ENCODE measurements around the gene SLC35G6. TPM values are rescaled to one million over a fixed set of nuclear protein-coding genes. Genes with fewer than 3 reads are reported as not detected.

The SLC35G6 gene
- total RNA-seq, 2 donors from 2014 or later: 0.33 TPM; not detected in 1

GRCh38 chr17:7436556-7437368, 44.5 kb upstream of the SLC35G6 start:
- H3K36me3 Mint-ChIP-seq (ENCODE audit: low read depth): no peaks in the 10 kb centered on the region
- no peaks in the 10 kb centered on the region for H3K9me3 Mint-ChIP-seq
- DNase-seq: peak; percentile 98
- peaks cover 42% of the 10 kb centered on the region for H3K27me3 ChIP-seq (ENCODE audit: control insufficient read depth, insufficient read depth, low read length, poor library complexity, severe bottlenecking)
- H3K9me3 ChIP-seq (ENCODE audit: control insufficient read depth, low read length): no peaks in the 10 kb centered on the region
- H3K27me3 Mint-ChIP-seq (ENCODE audit: insufficient read depth): peaks cover 54% of the 10 kb centered on the region
- peak; percentile 89 for TF ChIP-seq CTCF (conservative IDR thresholded peaks at IDR 0.05)
- peak overlapping the region; percentile 85 for H3K4me3 ChIP-seq (ENCODE audit: low read length)
- H3K4me3 Mint-ChIP-seq: peak overlapping the region; percentile 83
- H3K27ac ChIP-seq (ENCODE audit: low read depth, low read length): no peak overlapping the region
- 2 to 7% methylated on average over 52 to 92 of the region's 92 CpGs for WGBS, 2 experiments (ENCODE audit: insufficient coverage in 1 of 2, insufficient read length in 1 of 2)
- H3K27ac Mint-ChIP-seq: peak overlapping the region; percentile 87
- peaks cover 3% of the 10 kb centered on the region for H3K4me1 ChIP-seq (ENCODE audit: control insufficient read depth, insufficient read depth, low read length)
- H3K9ac ChIP-seq (ENCODE audit: extremely low read depth, low read length, poor library complexity, severe bottlenecking): peak overlapping the region; percentile 57
- peaks cover 13% of the 10 kb centered on the region for H3K4me1 Mint-ChIP-seq
- H3K36me3 ChIP-seq (ENCODE audit: control insufficient read depth, insufficient read depth, low read length): no peaks in the 10 kb centered on the region

DNA sequence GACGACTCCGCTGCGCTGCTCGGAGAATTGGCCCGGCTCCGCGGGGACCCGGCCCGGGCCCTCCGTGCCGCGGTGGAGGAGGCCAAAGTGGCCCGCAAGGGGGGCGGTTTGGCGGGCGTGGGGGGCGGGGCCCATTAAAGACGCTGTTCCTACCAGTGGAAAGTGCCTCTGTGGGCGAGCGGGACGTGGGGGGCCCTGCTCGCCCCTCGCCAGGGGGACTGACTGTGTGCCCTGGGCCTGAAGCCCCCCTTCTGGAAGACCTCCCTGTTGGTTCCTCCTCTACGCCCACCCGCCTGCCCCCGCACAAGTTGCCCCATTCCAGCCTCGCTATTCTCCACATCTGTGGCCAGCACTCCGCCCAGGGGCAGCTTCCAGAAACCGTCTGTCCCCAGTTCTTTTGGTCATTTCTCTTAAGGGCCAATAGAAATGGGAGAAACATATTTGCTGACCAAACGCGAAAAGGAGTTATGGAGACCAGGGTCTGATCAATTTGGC, 43.8 kb upstream of the SLC35G6 start:
- Mint-ChIP-seq H3K4me1 (peaks cover 13% of the 10 kb centered on the region), H3K36me3 (ENCODE audit: low read depth) (no peaks in the 10 kb centered on the region), H3K27me3 (ENCODE audit: insufficient read depth) (peaks cover 59% of the 10 kb centered on the region), H3K9me3 (no peaks in the 10 kb centered on the region), H3K4me3 (peak overlapping the region; percentile 83), H3K27ac (peak overlapping the region; percentile 67)
- DNase-seq: peak; percentile 73
- Histone ChIP-seq H3K36me3 (ENCODE audit: control insufficient read depth, insufficient read depth, low read length) (no peaks in the 10 kb centered on the region), H3K9ac (ENCODE audit: extremely low read depth, low read length, poor library complexity, severe bottlenecking) (no peak overlapping the region), H3K27me3 (ENCODE audit: control insufficient read depth, insufficient read depth, low read length, poor library complexity, severe bottlenecking) (peaks cover 47% of the 10 kb centered on the region), H3K9me3 (ENCODE audit: control insufficient read depth, low read length) (no peaks in the 10 kb centered on the region), H3K4me3 (ENCODE audit: low read length) (peak overlapping the region; percentile 66), H3K27ac (ENCODE audit: low read depth, low read length) (no peak overlapping the region), H3K4me1 (ENCODE audit: control insufficient read depth, insufficient read depth, low read length) (peaks cover 3% of the 10 kb centered on the region)
- TF ChIP-seq CTCF (conservative IDR thresholded peaks at IDR 0.05): no peak
- WGBS, 2 experiments (ENCODE audit: insufficient coverage in 1 of 2, insufficient read length in 1 of 2): 17 to 36% methylated on average over 14 to 31 of the region's 31 CpGs

DNA sequence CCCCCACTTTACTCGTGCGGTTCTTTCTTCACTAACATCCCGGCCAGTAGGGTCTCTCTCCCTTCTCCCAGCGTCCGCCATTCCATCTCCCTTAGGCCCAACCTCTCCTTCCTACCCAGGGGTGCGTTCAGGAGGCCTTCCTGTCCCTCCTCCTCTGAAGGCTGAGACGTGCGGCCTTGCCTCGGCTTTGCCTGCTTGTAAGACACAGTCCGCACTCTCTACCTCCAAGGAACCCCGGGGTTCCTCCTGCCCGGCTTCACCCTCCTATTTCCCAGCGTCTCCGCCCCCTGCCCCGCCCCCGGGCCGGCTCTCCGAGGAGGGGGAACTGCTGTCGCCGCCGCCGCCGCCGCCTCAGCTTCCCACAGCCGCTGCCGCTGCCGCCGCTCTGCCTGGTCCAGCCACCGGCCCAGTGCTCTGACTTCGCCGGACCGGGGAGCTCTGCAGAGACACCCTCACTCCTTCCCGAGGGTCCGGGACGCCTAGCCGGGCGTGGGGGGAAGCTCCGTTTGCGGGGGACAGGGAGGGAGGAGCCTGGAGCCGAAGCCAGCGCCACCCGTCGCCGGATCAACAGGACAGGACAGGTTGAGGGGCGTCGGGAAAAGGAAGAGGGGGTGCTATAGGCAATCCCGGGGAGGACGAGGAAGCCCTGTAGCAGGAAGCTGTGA, 43.2 kb upstream of the SLC35G6 start:
- Histone ChIP-seq H3K27me3 (ENCODE audit: control insufficient read depth, insufficient read depth, low read length, poor library complexity, severe bottlenecking) (peaks cover 51% of the 10 kb centered on the region), H3K27ac (ENCODE audit: low read depth, low read length) (no peak overlapping the region), H3K4me3 (ENCODE audit: low read length) (peak overlapping the region; percentile 91), H3K4me1 (ENCODE audit: control insufficient read depth, insufficient read depth, low read length) (peaks cover 3% of the 10 kb centered on the region), H3K9ac (ENCODE audit: extremely low read depth, low read length, poor library complexity, severe bottlenecking) (no peak overlapping the region), H3K36me3 (ENCODE audit: control insufficient read depth, insufficient read depth, low read length) (no peaks in the 10 kb centered on the region), H3K9me3 (ENCODE audit: control insufficient read depth, low read length) (no peaks in the 10 kb centered on the region)
- Mint-ChIP-seq H3K4me3 (peak overlapping the region; percentile 83), H3K36me3 (ENCODE audit: low read depth) (no peaks in the 10 kb centered on the region), H3K27ac (peak overlapping the region; percentile 67), H3K27me3 (ENCODE audit: insufficient read depth) (peaks cover 65% of the 10 kb centered on the region), H3K9me3 (no peaks in the 10 kb centered on the region), H3K4me1 (peaks cover 13% of the 10 kb centered on the region)
- peak; percentile 93 for DNase-seq
- 6% methylated on average over 28 to 48 of the region's 48 CpGs for WGBS, 2 experiments (ENCODE audit: insufficient coverage in 1 of 2, insufficient read length in 1 of 2)
- no peak for TF ChIP-seq CTCF (conservative IDR thresholded peaks at IDR 0.05)
